Stomach (tissue), 9 donors: ENCODE results near the gene IQGAP2. TPM values are rescaled to one million over a fixed set of nuclear protein-coding genes. Genes with fewer than 3 reads are reported as not detected.
A peak's percentile ranks its signal among the peaks of the same experiment; 100 is the strongest.

ENCODE experiments used
- DNase-seq, 2 donors: peaks; one replicate each; pipeline versions ENCODE4 v3.0.0 to v3.0.0-alpha.2; 2013 to 2019
- H3K27ac ChIP-seq, 5 donors: fragments of 200-600 bp in 4 of 5; sonication (generic) in 4 of 5; one replicate each; pipeline ENCODE4 v1.5.1; 2013 to 2019; ENCODE audit warnings: mild to moderate bottlenecking in 1 of 5, moderate library complexity in 1 of 5
- H3K27me3 ChIP-seq, 3 donors: fragments of 200-600 bp; sonication (generic); one replicate each; pipeline ENCODE4 v1.5.1; 2017 to 2019; ENCODE audit warnings: mixed run types in 1 of 3
- H3K36me3 ChIP-seq, 4 donors: fragments of 200-600 bp; sonication (generic); 1 replicate in 3 of 4; 2 replicates in 1 of 4; pipeline ENCODE4 v1.5.1; 2016 to 2019
- H3K4me1 ChIP-seq, 4 donors: fragments of 200-600 bp; sonication (generic); one replicate each; pipeline ENCODE4 v1.5.1; 2016 to 2019
- H3K4me3 ChIP-seq, 4 donors: fragments of 200-600 bp; sonication (generic) in 3 of 4; one replicate each; pipeline ENCODE4 v1.5.1; 2016 to 2019; ENCODE audit warnings: mild to moderate bottlenecking in 1 of 4
- H3K9me3 ChIP-seq, 4 donors: fragments of 200-600 bp; sonication (generic); one replicate each; pipeline ENCODE4 v1.5.1; 2016 to 2019
- EP300 ChIP-seq: sonication (generic); formaldehyde crosslinking; IDR thresholded peaks from one replicate; pipeline ENCODE4 v1.6.1; 2017; ENCODE audit warnings: antibody characterized with exemption
- POLR2A ChIP-seq, 4 donors: fragments of 450-650 bp; IDR thresholded peaks; one replicate each; pipeline ENCODE4 v1.6.1; 2016; ENCODE audit warnings: antibody characterized with exemption in 4 of 4, control low read depth in 2 of 4, mild to moderate bottlenecking in 1 of 4, moderate library complexity in 1 of 4
- POLR2AphosphoS5 ChIP-seq, 3 donors: sonication (generic); formaldehyde crosslinking; IDR thresholded peaks; one replicate each; pipeline ENCODE4 v1.6.1; 2016; ENCODE audit warnings: antibody characterized with exemption in 3 of 3
- WGBS, 5 donors: extraction: QIAGEN DNeasy Blood & Tissue Kit in 3 of 5; methylation state at CpG; one replicate each; pipeline versions ENCODE4 v1.1.5 to v1.1.7; 2013 to 2018; 5-methylcytosine and 5-hydroxymethylcytosine counted together
- intact Hi-C: fragments of 100-400 bp; cut with DNase I; formaldehyde crosslinking; loops from one replicate; pipeline ENCODE4 v1.15.1; 2023; ENCODE audit warnings: low total_unique reads
- polyA plus RNA-seq, 3 donors: library from polyadenylated mRNA; stranded (reverse); fragments of 200-250 nt; gene quantifications; one replicate each; pipeline ENCODE4 v1.2.3, GENCODE V29; 2013
- total RNA-seq, 5 donors: library from RNA; depleted of rRNA; stranded (reverse); fragments of >200 nt; gene quantifications; one replicate each; pipeline versions ENCODE4 v1.1.0 to v1.2.3, GENCODE V29; 2014 to 2016
- TF ChIP-seq, protein P1 (sequence below), 7 experiments: fragments of 450-650 bp in 4 of 7; fragments of 200-600 bp in 3 of 7; sonication (generic) in 3 of 7; IDR thresholded peaks; one replicate each; pipeline ENCODE4 v1.5.1; 2016 to 2019; ENCODE audit warnings: antibody characterized with exemption in 7 of 7, control low read depth in 2 of 7, mild to moderate bottlenecking in 1 of 7
- donor health status: healthy with polysubstance abuse.
- donor health status: Bipolar disorder and iron deficiency.
- donor health status: healthy.

Gene IQGAP2
- total and polyA plus RNA-seq, 8 donors, result 11.5 to 122 (median 42.1) TPM

DNA sequence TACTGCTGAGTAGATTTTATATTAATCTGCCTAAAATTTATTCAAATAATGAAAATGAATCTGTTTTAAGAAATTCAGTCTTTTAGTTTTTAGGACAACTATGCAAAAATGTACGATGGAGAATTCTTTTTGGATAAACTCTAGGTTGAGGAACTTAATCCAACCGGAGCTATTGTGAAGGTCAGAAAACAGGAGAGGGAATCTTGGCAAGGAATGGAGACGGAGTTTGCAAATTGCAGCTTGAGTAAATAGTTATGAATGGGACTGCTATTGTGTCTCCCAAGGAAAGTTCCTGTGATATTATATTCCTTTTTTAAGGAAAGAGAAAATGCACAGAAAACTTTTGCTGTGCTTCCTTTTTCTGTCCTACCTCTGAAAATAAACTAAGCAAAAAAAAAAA is 67.9 kb downstream of the IQGAP2 start:
- Histone ChIP-seq H3K4me3 (no peak overlapping the region), H3K27me3 (no peaks in the 10 kb centered on the region), H3K36me3 (no peaks in the 10 kb centered on the region), H3K27ac (peak overlapping the region in 3 of 5 donors; percentile 27 to 87 (median 54)), H3K9me3 (no peaks in the 10 kb centered on the region), H3K4me1 (peaks cover 16 to 52% (median 29%) of the 10 kb centered on the region in 4 donors)
- peak in 1 of 2 donors; percentile 46 for DNase-seq
- intact Hi-C loops, result no loop called here
- TF ChIP-seq POLR2A (IDR thresholded peaks at IDR 0.05), result no peak
- TF ChIP-seq EP300, result no peak
- no peak for TF ChIP-seq POLR2AphosphoS5 (IDR thresholded peaks at IDR 0.05)
- TF ChIP-seq, protein P1, sequence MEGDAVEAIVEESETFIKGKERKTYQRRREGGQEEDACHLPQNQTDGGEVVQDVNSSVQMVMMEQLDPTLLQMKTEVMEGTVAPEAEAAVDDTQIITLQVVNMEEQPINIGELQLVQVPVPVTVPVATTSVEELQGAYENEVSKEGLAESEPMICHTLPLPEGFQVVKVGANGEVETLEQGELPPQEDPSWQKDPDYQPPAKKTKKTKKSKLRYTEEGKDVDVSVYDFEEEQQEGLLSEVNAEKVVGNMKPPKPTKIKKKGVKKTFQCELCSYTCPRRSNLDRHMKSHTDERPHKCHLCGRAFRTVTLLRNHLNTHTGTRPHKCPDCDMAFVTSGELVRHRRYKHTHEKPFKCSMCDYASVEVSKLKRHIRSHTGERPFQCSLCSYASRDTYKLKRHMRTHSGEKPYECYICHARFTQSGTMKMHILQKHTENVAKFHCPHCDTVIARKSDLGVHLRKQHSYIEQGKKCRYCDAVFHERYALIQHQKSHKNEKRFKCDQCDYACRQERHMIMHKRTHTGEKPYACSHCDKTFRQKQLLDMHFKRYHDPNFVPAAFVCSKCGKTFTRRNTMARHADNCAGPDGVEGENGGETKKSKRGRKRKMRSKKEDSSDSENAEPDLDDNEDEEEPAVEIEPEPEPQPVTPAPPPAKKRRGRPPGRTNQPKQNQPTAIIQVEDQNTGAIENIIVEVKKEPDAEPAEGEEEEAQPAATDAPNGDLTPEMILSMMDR (IDR thresholded peaks at IDR 0.05), result no peak
- 14 to 39% (median 22%) methylated on average over 3 of the region's 3 CpGs for WGBS, 5 donors

DNA sequence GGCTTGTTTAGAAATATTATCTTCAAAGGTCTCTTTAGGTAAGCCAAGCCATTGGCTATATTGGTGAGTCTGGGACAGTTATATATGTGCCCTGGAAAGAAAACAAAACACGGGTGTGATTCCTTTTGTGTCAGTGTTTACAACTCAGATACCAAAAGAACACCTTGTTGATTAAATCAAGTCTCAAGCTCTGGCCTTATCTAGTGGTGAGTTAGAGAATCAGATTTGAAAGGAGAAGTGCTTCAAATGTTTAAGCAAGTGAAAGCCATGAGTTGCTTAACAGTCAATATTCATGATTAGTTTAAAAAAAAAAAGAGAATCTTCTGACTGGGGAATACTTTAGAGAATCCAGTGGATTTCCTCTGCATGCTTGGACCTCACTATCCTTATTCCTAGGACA is 68.3 kb downstream of the IQGAP2 start:
- Histone ChIP-seq H3K27me3 (no peaks in the 10 kb centered on the region), H3K27ac (peak overlapping the region in 4 of 5 donors; percentile 51 to 87 (median 62)), H3K9me3 (no peaks in the 10 kb centered on the region), H3K4me1 (peaks cover 19 to 56% (median 30%) of the 10 kb centered on the region in 4 donors), H3K36me3 (no peaks in the 10 kb centered on the region), H3K4me3 (no peak overlapping the region)
- 22 to 37% (median 31%) methylated on average over 1 of the region's 1 CpG for WGBS, 5 donors
- TF ChIP-seq POLR2AphosphoS5 (IDR thresholded peaks at IDR 0.05) (no peak), EP300 (no peak), POLR2A (IDR thresholded peaks at IDR 0.05) (no peak)
- TF ChIP-seq, protein P1 (IDR thresholded peaks at IDR 0.05), result no peak
- intact Hi-C loops, result no loop called here
- DNase-seq, result no peak

DNA sequence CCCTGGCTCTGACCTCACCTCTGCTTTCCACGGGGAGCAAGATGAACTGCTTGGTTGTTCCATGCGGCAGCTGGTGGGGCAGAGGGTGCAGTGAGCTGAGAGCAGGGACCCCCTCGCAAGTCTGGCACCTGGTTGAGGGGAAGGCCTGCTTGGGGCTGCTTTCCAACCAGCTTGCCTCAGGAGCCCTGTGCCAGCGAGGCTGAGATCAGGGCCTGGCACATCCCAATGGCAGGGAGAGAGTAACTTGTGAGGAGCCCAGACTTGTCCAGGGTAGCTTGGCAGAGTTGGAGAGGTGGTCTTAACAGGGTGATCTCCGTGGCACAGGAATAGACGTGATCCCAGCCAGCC is 68.9 kb downstream of the IQGAP2 start:
- H3K27me3 ChIP-seq, result no peaks in the 10 kb centered on the region
- H3K9me3 ChIP-seq, result no peaks in the 10 kb centered on the region
- H3K4me3 ChIP-seq, result no peak overlapping the region
- H3K27ac ChIP-seq, result peak overlapping the region; percentile 51 to 87 (median 54)
- DNase-seq, result no peak
- intact Hi-C loops, result no loop called here
- WGBS, 5 donors, result 55 to 71% (median 61%) methylated on average over 6 of the region's 6 CpGs
- H3K36me3 ChIP-seq, result no peaks in the 10 kb centered on the region
- H3K4me1 ChIP-seq, result peaks cover 20 to 60% (median 35%) of the 10 kb centered on the region in 4 donors
- TF ChIP-seq EP300, result no peak
- TF ChIP-seq POLR2AphosphoS5 (IDR thresholded peaks at IDR 0.05), result no peak
- TF ChIP-seq, protein P1 (IDR thresholded peaks at IDR 0.05), result no peak
- no peak for TF ChIP-seq POLR2A (IDR thresholded peaks at IDR 0.05)

DNA sequence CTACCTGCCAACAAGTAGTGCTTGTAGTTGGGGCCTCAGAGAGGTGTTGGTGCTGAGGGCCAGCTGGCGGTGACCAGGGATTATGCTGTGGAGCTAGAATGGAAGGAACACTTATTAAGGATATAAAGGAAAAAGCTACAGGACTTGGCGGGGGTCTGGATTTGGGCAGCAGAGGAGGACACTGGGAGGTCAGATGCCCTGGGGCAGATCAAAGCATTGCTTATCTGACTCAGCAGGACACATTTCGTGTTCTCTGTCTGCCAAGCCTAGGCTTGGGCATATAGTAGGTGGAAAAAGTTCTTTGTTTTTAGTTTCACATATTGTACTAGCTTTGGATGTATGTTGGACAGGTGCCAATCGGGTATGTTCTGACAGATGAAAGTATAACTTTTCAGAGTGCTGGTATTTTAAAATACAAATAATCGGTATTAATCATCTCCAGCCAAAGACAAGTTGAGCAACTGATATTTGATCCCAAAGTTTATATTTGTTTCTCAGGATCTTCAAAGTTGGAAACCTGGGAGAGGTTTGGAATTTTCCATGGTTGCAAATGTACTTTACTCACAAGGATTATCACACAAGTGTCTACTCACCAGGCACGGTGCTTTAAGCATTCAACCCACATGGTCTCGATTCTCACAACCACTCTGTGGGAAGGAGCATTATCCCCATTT is 69.4 kb downstream of the IQGAP2 start:
- Histone ChIP-seq H3K27ac (peak overlapping the region; percentile 51 to 87 (median 54)), H3K4me1 (peaks cover 20 to 65% (median 38%) of the 10 kb centered on the region in 4 donors), H3K36me3 (no peaks in the 10 kb centered on the region), H3K27me3 (no peaks in the 10 kb centered on the region), H3K4me3 (no peak overlapping the region), H3K9me3 (no peaks in the 10 kb centered on the region)
- DNase-seq, result no peak
- TF ChIP-seq POLR2AphosphoS5 (IDR thresholded peaks at IDR 0.05) (no peak), EP300 (no peak), POLR2A (IDR thresholded peaks at IDR 0.05) (no peak)
- TF ChIP-seq, protein P1 (IDR thresholded peaks at IDR 0.05), result no peak
- intact Hi-C loops, result no loop called here
- WGBS, 5 donors, result 43 to 61% (median 52%) methylated on average over 7 of the region's 7 CpGs
